WTC11 (cell line): ENCODE results near the gene CYP26A1.

Experiments used
- CREB1 ChIP-seq: sonication (generic); formaldehyde crosslinking; IDR thresholded peaks from 2 replicates; pipeline ENCODE4 v1.8.0; 2023; ENCODE audit warnings: mild to moderate bottlenecking, missing genetic modification reagents
- CTCF ChIP-seq: fragments of 200-600 bp; IDR thresholded peaks from 2 replicates; pipeline ENCODE4 v1.8.0; 2022; ENCODE audit warnings: antibody characterized with exemption
- ZNF121 ChIP-seq: sonication (generic); formaldehyde crosslinking; IDR thresholded peaks from 2 replicates; pipeline ENCODE4 v1.8.0; 2023; ENCODE audit warnings: missing genetic modification reagents
- ZNF281 ChIP-seq: sonication (generic); formaldehyde crosslinking; IDR thresholded peaks from 2 replicates; pipeline ENCODE4 v1.8.0; 2023; ENCODE audit warnings: mild to moderate bottlenecking, missing genetic modification reagents
- TF ChIP-seq, protein P1 (sequence below): sonication (generic); formaldehyde crosslinking; conservative IDR thresholded peaks from 2 replicates; pipeline ENCODE4 v1.8.1; 2022; ENCODE audit warnings: mild to moderate bottlenecking, missing genetic modification reagents

- no peak for TF ChIP-seq ZNF121 (CRISPR knock-in tag)
- no peak for TF ChIP-seq CREB1 (CRISPR knock-in tag)
- TF ChIP-seq CTCF: no peak
- TF ChIP-seq, protein P1, sequence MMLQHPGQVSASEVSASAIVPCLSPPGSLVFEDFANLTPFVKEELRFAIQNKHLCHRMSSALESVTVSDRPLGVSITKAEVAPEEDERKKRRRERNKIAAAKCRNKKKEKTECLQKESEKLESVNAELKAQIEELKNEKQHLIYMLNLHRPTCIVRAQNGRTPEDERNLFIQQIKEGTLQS: no peak
- TF ChIP-seq ZNF281 (CRISPR knock-in tag): no peak
These were observed 33.0 kb downstream of the CYP26A1 start for GRCh38 chr10:93106631-93107072.
